Activated CD4-positive, alpha-beta memory T cell treated with anti-CD3 and anti-CD28 coated beads for 36 hours (primary cell): Measurements from ENCODE around the gene CCND2. TPM values are rescaled to one million over a fixed set of nuclear protein-coding genes. Genes with fewer than 3 reads are reported as not detected.

ENCODE experiments used
- CTCF ChIA-PET: fragments of 350-600 bp; sonication (Branson Sonifier 250); formaldehyde crosslinking; loops from one replicate; lab custom pipeline; 2021; ENCODE audit warnings: antibody characterized with exemption, inconsistent platforms; lab: Charles Lee
- POLR2A ChIA-PET: fragments of 350-600 bp; sonication (Branson Sonifier 250); formaldehyde crosslinking; loops from one replicate; lab custom pipeline; 2021; ENCODE audit warnings: antibody characterized with exemption; lab: Charles Lee
- DNase-seq: peaks from one replicate; pipeline ENCODE4 v3.0.0-alpha.2; 2020
- H3K27ac Mint-ChIP-seq: one replicate; pipeline ENCODE4 v1.8.0; 2021; ENCODE audit warnings: mixed read lengths
- H3K27me3 Mint-ChIP-seq: one replicate; pipeline ENCODE4 v1.8.0; 2021; ENCODE audit warnings: mixed read lengths
- H3K36me3 Mint-ChIP-seq: one replicate; pipeline ENCODE4 v1.8.0; 2021; ENCODE audit warnings: mixed read lengths
- H3K4me1 Mint-ChIP-seq: one replicate; pipeline ENCODE4 v1.8.0; 2021; ENCODE audit warnings: low read depth, mixed read lengths
- H3K4me3 Mint-ChIP-seq: one replicate; pipeline ENCODE4 v1.8.0; 2021; ENCODE audit warnings: mild to moderate bottlenecking, mixed read lengths
- H3K9me3 Mint-ChIP-seq: one replicate; pipeline ENCODE4 v1.8.0; 2021; ENCODE audit warnings: mixed read lengths
- intact Hi-C: fragments of 100-400 bp; cut with micrococcal nuclease; formaldehyde crosslinking; loops from one replicate; pipeline ENCODE4 v1.15.1; 2023
- total RNA-seq, 2 experiments: library from RNA; stranded (reverse); gene quantifications; one replicate each; pipeline ENCODE4 v1.2.3, GENCODE V29; 2021

Gene CCND2
- total RNA-seq, 2 experiments from 2014 or later, result 255 to 261 TPM

DNA sequence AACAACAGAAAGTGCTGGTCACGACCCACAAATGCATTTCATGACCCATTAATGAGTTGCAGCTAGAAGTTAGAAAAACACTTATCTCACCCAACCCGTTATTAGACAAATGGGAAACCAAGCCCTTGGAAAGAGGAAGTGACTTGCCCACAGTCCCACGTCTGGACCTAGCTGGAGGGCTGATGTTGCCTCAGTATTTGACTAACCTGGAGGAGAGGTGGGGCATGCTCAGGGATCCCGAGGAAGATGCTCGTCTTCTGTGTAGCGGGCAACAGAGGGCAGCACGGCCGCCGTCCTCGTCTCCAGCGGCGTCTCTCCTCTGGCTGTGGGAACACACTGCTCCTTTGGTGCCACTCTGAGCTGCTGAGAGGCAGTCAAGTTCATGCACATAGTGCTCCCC is 12.7 kb downstream of the CCND2 start:
- Mint-ChIP-seq H3K4me1 (peaks cover 93% of the 10 kb centered on the region), H3K27ac (peak overlapping the region; percentile 71), H3K4me3 (no peak overlapping the region), H3K36me3 (peaks cover 92% of the 10 kb centered on the region), H3K9me3 (no peaks in the 10 kb centered on the region), H3K27me3 (no peaks in the 10 kb centered on the region)
- ChIA-PET POLR2A (interaction anchor here (0.8 to 4.6 kb wide), 2 partner anchors 8 to 17 kb away, joined by 4 to 27 read pairs; no protein-coding TSS in a partner anchor), CTCF (interaction anchor here (3.5 kb wide), 1 partner anchor 10 kb away, joined by 21 read pairs; no protein-coding TSS in a partner anchor)
- intact Hi-C loops, result no loop called here
- no peak for DNase-seq

DNA sequence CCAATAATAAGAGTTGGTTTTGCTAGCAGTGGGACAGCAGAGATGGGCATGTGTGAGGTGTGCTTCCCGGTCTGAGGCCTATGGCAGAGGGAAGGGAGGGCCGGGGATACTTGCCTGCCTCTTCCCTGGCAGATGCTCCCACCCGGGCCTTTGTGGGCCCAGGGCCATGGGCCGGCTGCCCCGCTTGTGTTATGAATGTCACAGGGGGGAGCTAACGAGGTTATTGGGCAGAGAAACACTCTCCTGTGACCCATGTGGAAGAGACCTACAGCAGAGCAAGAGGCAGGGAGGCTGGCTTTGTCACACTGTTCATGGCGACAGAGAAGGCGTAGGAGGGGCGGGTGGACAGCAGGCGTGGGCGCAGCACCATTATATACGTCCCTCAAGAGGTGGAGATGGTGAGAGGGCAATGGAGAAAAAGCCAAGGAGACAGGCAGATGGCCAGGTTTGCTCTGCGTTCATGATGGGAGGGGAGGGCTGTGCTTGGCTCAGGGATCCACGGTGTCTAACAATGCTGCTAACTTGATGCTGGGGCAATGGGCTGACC is 13.3 kb downstream of the CCND2 start:
- Mint-ChIP-seq H3K27me3 (no peaks in the 10 kb centered on the region), H3K4me1 (peaks cover 94% of the 10 kb centered on the region), H3K36me3 (peaks cover 92% of the 10 kb centered on the region), H3K9me3 (no peaks in the 10 kb centered on the region), H3K4me3 (no peak overlapping the region), H3K27ac (peak overlapping the region; percentile 71)
- intact Hi-C loops, result no loop called here
- CTCF ChIA-PET, result interaction anchor here (1.1 to 3.5 kb wide), 2 partner anchors 11 to 402 kb away, joined by 3 to 21 read pairs; no protein-coding TSS in a partner anchor
- POLR2A ChIA-PET, result interaction anchor here (0.8 to 4.6 kb wide), 3 partner anchors 9 to 17 kb away, joined by 3 to 27 read pairs (median 4); partner anchors contain the start of gene CCND2
- DNase-seq, result no peak

DNA sequence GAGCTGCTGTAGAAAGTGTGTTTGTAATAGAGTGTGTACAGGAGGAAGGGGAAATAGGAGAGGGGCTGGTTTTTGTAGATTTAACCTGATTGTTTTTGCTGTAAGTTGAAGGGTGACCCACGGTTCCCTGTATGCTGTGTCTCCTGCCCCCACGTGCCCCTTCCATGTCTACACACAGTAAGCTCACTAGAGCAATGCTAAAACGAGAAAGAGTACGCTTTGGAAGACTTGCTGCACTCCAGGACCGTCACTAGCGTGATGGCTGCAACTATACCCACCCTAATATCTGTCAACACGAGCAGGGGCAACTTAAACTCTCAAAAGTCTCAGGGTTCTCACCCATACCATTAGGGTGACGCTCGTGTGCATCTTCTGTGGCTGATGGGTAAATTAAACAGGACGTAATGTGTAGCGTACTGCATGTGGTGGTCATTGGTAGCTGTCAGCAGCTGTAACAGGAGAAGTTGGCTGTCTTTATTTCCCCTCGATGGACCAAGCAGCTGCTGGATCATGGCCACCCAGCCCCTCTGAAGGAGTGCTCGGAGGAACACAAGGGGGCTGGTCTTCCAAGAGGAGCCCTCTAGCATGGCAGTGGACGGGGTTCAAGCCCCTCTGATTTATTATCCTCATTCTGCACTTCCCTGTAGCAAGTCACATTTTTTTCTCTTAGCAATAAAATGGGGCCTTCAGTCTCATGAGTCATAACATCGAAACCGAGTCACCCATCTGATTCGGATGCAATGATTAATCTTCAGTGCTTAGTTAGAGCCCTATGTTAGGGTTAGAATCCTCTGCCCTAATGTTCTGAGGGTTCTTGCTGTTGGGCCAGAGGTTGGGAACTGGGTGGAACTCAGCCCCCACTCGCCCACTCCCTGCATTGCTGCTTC is 14.0 kb downstream of the CCND2 start:
- ChIA-PET POLR2A (interaction anchor here (1.5 to 4.6 kb wide), 2 partner anchors 10 to 15 kb away, joined by 3 to 27 read pairs; partner anchors contain the start of gene CCND2), CTCF (interaction anchor here (0.6 to 3.5 kb wide), 3 partner anchors 11 to 403 kb away, joined by 3 to 21 read pairs (median 3); no protein-coding TSS in a partner anchor)
- Mint-ChIP-seq H3K4me3 (no peak overlapping the region), H3K27ac (peak overlapping the region; percentile 71), H3K36me3 (peaks cover 90% of the 10 kb centered on the region), H3K4me1 (peaks cover 95% of the 10 kb centered on the region), H3K9me3 (no peaks in the 10 kb centered on the region), H3K27me3 (no peaks in the 10 kb centered on the region)
- no peak for DNase-seq
- intact Hi-C loops, result no loop called here

DNA sequence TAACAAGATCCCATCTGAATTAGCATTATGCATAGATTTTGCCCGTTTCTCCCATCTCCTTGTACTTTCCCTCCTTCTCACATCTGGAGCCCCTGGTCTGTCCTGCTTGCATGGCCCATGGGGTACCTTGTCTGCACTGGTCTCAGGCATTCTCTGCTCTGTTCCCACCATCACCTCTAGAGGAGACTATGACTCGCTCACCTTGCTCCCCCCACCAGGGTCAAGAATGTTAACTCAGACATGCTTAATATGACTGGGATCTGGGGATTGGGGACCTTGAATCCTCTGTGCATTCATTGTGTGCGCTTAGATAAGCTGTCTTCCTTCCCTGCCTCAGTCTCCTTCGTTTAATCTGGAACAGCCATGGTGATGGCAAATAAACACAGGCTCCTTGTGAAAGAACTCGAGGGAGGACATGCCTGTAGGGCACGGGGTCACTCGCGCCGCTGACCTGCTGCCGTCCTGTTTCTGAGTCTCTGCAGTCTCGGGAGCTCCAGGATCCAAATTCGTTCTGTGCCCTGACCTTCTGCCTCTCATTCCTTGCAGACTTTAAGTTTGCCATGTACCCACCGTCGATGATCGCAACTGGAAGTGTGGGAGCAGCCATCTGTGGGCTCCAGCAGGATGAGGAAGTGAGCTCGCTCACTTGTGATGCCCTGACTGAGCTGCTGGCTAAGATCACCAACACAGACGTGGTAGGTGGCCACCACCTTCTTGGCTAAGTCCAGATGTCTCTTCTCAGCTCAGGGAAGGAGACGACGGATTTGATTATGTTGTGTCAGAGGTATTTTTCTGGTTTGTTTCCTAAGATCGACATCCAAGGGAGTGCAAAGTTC is 15.0 kb downstream of the CCND2 start:
- Mint-ChIP-seq H3K4me3 (no peak overlapping the region), H3K27me3 (no peaks in the 10 kb centered on the region), H3K27ac (peak overlapping the region; percentile 71), H3K36me3 (peaks cover 91% of the 10 kb centered on the region), H3K4me1 (peaks cover 97% of the 10 kb centered on the region), H3K9me3 (no peaks in the 10 kb centered on the region)
- CTCF ChIA-PET, result interaction anchor here (2.1 kb wide), 1 partner anchor 12 kb away, joined by 13 read pairs; no protein-coding TSS in a partner anchor
- DNase-seq, result no peak
- intact Hi-C loops, result no loop called here
- POLR2A ChIA-PET, result interaction anchor here (1.1 to 4.6 kb wide), 4 partner anchors 11 to 16 kb away, joined by 3 to 27 read pairs (median 3); partner anchors contain the start of gene CCND2

DNA sequence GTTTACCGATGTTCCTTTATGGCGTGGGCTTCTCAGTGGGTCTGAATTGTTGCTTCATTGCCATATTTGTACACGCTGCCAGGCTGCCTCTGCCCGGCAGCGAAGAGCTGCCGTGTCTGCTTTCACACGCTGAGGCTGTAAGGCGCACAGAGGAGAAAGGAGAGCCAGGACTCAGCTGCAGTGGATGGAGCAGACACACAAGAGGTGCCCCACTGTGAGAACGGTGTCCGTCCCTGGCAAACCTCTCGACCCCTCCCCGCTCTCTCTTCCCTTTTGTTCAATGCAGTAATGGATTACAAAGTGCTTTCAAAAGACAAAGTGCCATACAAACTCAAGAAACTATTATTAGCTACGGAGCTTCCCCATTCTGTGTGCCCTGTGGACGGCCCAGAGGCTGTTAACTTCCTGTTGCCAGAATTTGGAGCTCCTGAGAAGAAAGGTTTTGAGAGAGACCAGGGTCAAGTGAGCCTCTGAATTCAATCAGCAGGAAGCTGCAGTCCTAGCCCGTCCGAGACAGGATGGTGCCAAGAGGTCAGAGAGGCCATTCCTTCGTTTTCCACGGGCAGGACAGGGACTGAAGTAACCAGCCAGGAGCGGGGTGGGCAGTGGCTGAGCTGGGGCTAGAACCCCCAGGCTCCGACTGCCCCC is 15.8 kb downstream of the CCND2 start:
- no peak overlapping the region for H3K4me3 Mint-ChIP-seq
- H3K9me3 Mint-ChIP-seq, result no peaks in the 10 kb centered on the region
- H3K4me1 Mint-ChIP-seq, result peaks cover 97% of the 10 kb centered on the region
- ChIA-PET CTCF (interaction anchor here (0.6 to 2.1 kb wide), 3 partner anchors 13 to 322 kb away, joined by 3 to 13 read pairs (median 3); no protein-coding TSS in a partner anchor), POLR2A (interaction anchor here (0.9 to 4.6 kb wide), 5 partner anchors 10 to 147 kb away, joined by 3 to 27 read pairs (median 3); no protein-coding TSS in a partner anchor)
- no peak for DNase-seq
- H3K27me3 Mint-ChIP-seq, result no peaks in the 10 kb centered on the region
- intact Hi-C loops, result no loop called here
- H3K36me3 Mint-ChIP-seq, result peaks cover 93% of the 10 kb centered on the region
- peak overlapping the region; percentile 71 for H3K27ac Mint-ChIP-seq

DNA sequence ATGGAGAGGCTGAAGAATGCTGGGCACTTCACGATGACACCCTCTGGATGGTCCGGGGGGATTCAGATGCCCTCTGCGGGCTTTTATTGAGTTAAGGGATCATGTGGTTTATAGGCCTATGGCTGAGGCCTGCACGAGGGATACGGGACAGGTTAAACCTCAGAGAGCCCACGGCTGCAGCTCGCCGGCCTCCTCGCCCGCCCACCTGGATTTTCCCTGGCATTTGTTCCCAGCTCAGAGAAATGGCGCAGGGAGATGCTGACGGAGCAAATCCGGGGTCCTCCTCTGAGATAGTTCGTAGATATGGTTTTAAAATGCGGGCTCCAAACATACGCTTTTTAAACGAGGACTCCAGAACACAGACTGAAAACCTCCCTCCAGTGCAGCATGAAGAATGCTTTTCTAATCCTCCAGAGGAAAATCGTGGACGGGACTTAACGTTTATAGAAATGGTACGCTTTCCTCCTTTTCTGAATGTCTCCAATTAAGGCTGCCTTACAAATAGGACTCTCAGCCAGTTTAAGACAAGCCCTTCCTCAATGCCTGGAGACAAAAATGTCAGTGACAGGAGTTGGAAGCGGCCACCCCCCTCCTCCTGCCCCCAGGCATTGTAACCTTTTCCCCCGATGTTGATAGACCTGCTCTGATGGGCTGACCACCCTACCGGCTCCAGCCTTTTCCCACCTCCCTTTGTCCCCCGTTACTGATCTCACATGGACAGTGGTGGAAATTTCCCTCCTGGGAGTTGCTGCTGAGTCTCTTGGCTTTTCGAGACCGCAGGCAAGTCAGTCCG is 16.6 kb downstream of the CCND2 start:
- CTCF ChIA-PET, result interaction anchor here (1.0 to 2.1 kb wide), 2 partner anchors 14 to 183 kb away, joined by 3 to 13 read pairs; no protein-coding TSS in a partner anchor
- H3K9me3 Mint-ChIP-seq, result no peaks in the 10 kb centered on the region
- POLR2A ChIA-PET, result interaction anchor here (0.9 to 4.6 kb wide), 3 partner anchors 12 to 148 kb away, joined by 3 to 27 read pairs (median 3); no protein-coding TSS in a partner anchor
- intact Hi-C loops, result no loop called here
- no peak overlapping the region for H3K4me3 Mint-ChIP-seq
- peaks cover 95% of the 10 kb centered on the region for H3K36me3 Mint-ChIP-seq
- no peaks in the 10 kb centered on the region for H3K27me3 Mint-ChIP-seq
- no peak overlapping the region for H3K27ac Mint-ChIP-seq
- DNase-seq, result no peak
- peaks cover 97% of the 10 kb centered on the region for H3K4me1 Mint-ChIP-seq

DNA sequence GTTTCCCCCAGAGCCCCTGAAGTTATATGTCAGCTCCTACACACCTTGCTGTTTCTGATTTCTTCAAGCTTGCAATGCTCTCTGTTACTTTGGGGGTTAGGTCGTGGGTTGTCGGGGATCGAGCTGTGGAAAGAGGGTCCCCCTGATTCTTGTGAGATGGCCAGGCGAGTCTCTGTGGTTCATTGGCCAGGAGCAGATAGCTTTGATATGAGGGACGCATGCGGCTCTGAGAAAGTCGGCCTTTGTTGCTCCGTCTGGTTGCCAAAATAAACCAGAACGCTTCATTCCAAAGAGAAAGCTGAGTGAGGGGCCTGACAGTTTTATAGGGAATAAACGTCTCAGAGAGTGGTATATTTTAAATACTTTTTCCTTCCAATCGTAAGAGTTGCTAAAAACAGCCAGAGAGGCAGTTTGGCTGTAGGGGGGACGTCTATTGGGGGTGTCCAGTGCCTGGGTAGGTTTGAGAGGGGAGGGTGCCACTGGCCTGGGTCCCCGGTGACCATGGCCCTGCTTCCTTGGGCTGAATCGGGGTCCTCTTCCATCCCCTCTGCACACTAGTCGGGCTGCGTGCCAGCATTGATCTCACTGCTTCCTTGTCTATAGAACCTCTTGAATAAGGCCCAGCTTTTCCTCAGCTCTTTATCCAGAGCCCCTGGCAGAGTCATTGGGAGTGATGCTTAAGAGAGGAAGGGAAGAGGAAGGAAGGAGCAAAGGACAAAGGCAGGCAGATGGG is 18.9 kb downstream of the CCND2 start:
- Mint-ChIP-seq H3K9me3 (no peaks in the 10 kb centered on the region), H3K27me3 (no peaks in the 10 kb centered on the region), H3K4me1 (peaks cover 87% of the 10 kb centered on the region), H3K4me3 (peak overlapping the region; percentile 59), H3K36me3 (peaks cover 92% of the 10 kb centered on the region), H3K27ac (peak overlapping the region; percentile 92)
- ChIA-PET POLR2A (interaction anchor here (0.7 to 1.3 kb wide), 4 partner anchors 14 to 406 kb away, joined by 3 to 4 read pairs (median 4); no protein-coding TSS in a partner anchor), CTCF (interaction anchor here (1.4 kb wide), 1 partner anchor 16 kb away, joined by 8 read pairs; no protein-coding TSS in a partner anchor)
- no peak for DNase-seq
- intact Hi-C loops, result loop anchor here (2.0 kb wide), 1 partner anchor 28 kb away; the partner anchor contains the start of gene TIGAR

DNA sequence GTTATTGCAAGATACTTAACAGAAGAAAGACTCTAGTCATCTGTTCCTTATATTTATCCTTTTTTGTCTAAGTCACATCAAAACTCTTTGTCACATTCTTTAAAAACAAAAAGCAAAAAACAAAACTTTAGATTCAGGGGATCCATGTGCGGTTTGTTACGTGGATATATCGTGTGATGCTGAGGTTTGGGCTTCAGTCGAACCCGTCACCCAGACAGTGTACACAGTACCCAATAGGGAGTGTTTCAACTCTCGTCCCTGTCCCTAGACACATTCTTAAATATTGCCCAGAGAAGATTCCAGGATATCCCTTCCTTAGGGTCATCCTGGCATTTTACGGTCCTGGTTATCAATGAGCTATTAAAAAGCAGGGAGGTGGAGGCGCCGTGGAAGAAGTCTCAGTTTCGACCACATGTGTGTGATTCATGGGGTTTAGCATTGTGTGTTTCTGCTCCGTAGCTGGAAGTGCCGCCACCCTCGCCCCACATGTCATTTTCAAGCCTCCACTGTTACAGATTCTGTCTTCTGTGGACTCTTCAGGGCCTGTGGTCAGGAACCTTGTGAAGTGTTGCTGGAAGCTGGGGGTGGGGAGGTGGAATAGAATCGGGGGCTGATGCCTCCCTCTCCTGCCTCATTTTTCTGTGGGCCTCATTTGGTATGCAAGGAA is 19.9 kb downstream of the CCND2 start:
- POLR2A ChIA-PET, result interaction anchor here (0.6 to 1.8 kb wide), 10 partner anchors 10 to 203 kb away, joined by 3 to 11 read pairs (median 3); partner anchors contain the start of gene CCND2
- H3K27me3 Mint-ChIP-seq, result no peaks in the 10 kb centered on the region
- CTCF ChIA-PET, result interaction anchor here (1.8 to 4.0 kb wide), 3 partner anchors 17 to 407 kb away, joined by 6 to 36 read pairs (median 7); no protein-coding TSS in a partner anchor
- H3K4me1 Mint-ChIP-seq, result peaks cover 81% of the 10 kb centered on the region
- H3K4me3 Mint-ChIP-seq, result peak overlapping the region; percentile 59
- H3K36me3 Mint-ChIP-seq, result peaks cover 92% of the 10 kb centered on the region
- intact Hi-C loops, result loop anchor here (2.0 kb wide), 1 partner anchor 27 kb away; the partner anchor contains the start of gene TIGAR
- DNase-seq, result peak; percentile 77
- peak overlapping the region; percentile 92 for H3K27ac Mint-ChIP-seq
- H3K9me3 Mint-ChIP-seq, result no peaks in the 10 kb centered on the region

DNA sequence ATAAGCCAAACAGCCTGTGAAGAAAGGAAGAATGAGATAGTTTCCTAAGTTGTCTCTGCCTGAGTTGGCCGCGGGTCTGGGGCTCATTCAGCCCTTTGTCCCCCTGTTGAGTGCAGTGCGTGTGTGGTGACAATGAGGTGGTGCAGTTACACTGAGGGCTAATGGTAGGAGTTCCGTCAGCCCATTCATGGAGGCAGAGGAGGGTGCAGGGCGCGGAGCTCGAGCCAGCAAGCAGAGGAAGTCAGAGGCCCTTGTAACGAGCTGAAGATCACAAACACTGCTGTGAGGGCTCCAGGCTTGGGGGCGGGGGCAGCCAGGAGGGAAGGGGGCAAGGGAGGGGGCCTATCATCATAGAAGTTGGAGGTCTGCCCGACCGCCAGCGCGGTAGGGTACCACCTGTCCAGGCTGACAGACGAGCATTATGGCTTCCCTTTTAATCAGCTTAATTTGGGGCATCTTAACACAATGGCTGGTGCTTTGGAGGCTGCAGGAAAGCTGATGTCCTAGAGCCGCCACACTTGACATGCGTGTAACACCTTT is 20.5 kb downstream of the CCND2 start:
- CTCF ChIA-PET, result interaction anchor here (1.6 to 4.0 kb wide), 4 partner anchors 11 to 408 kb away, joined by 3 to 36 read pairs (median 6); no protein-coding TSS in a partner anchor
- H3K4me1 Mint-ChIP-seq, result peaks cover 75% of the 10 kb centered on the region
- intact Hi-C loops, result loop anchor here (2.0 kb wide), 1 partner anchor 27 kb away; the partner anchor contains the start of gene TIGAR
- POLR2A ChIA-PET, result interaction anchor here (0.6 to 1.8 kb wide), 7 partner anchors 10 to 202 kb away, joined by 3 to 11 read pairs (median 3); partner anchors contain the start of gene CCND2
- no peak for DNase-seq
- H3K36me3 Mint-ChIP-seq, result peaks cover 88% of the 10 kb centered on the region
- peak overlapping the region; percentile 92 for H3K27ac Mint-ChIP-seq
- peak overlapping the region; percentile 59 for H3K4me3 Mint-ChIP-seq
- no peaks in the 10 kb centered on the region for H3K27me3 Mint-ChIP-seq
- no peaks in the 10 kb centered on the region for H3K9me3 Mint-ChIP-seq
